ENCODE measurements around the gene KIF5A.

Gene KIF5A

GRCh38 chr12:57632073-57632957 is 82.5 kb downstream of the KIF5A start:
- in situ Hi-C loops (cut with HindIII; ENCODE audit: low pct_ligation_motif_present, low pct_unique_long_range_greater_than_20kb, low sequenced_read_pairs) = no loop called here
- peak; percentile 37 for DNase-seq

- peak; percentile 83 for DNase-seq
- in situ Hi-C loops (cut with HindIII; ENCODE audit: low pct_ligation_motif_present, low pct_unique_long_range_greater_than_20kb, low sequenced_read_pairs) = no loop called here
Observed at GRCh38 chr12:57632958-57633840, 83.4 kb downstream of the KIF5A start, which contains the start of gene B4GALNT1. Gene B4GALNT1, minus strand, starts transcription at chr12:57633201. Its CDS starts 1,069 bp downstream, at chr12:57632132.
